Activated CD8-positive, alpha-beta memory T cell treated with anti-CD3 and anti-CD28 coated beads, Interleukin-2, amount 50 U/mL, for 1 hour (primary cell): Measurements from ENCODE around the gene POLR2C.

Experiments used
- DNase-seq: peaks from one replicate; pipeline ENCODE4 v3.0.0-alpha.2; 2020; ENCODE audit errors: extremely low read depth

Gene POLR2C

GRCh38 chr16:57447186-57447962, 15.1 kb upstream of the POLR2C start, which contains the start of the genes CIAPIN1 and COQ9:
Gene CIAPIN1, minus strand, starts transcription at chr16:57447385. Its CDS starts 6,457 bp downstream, at chr16:57440928.
Gene COQ9, plus strand, starts transcription at chr16:57447479. Its CDS starts 27 bp downstream, at chr16:57447506.
- DNase-seq: peak; percentile 80

- DNase-seq: no peak
Measured at GRCh38 chr16:57452021-57452420, 10.5 kb upstream of the POLR2C start.

- no peak for DNase-seq
Measured at GRCh38 chr16:57462978-57463362, 491 bp downstream of the POLR2C start.

- no peak for DNase-seq
Measured at GRCh38 chr16:57464523-57464922, 2.0 kb downstream of the POLR2C start.

GRCh38 chr16:57468346-57468745, 5.9 kb downstream of the POLR2C start:
- DNase-seq: no peak

- DNase-seq: no peak
Measured at GRCh38 chr16:57469046-57469445, 6.6 kb downstream of the POLR2C start.

GRCh38 chr16:57469917-57470470, 7.5 kb downstream of the POLR2C start:
- no peak for DNase-seq

- DNase-seq: no peak
Measured at GRCh38 chr16:57470711-57471110, 8.2 kb downstream of the POLR2C start.

- DNase-seq: no peak
Measured at GRCh38 chr16:57471209-57471608, 8.7 kb downstream of the POLR2C start.

- no peak for DNase-seq
Measured at GRCh38 chr16:57471852-57472664, 9.6 kb downstream of the POLR2C start.

GRCh38 chr16:57472665-57473060, 10.2 kb downstream of the POLR2C start:
- no peak for DNase-seq

GRCh38 chr16:57473176-57473840, 10.8 kb downstream of the POLR2C start:
- DNase-seq: no peak

- no peak for DNase-seq
Measured at GRCh38 chr16:57473906-57474305, 11.4 kb downstream of the POLR2C start.

- no peak for DNase-seq
Measured at GRCh38 chr16:57474671-57475661, 12.5 kb downstream of the POLR2C start.

GRCh38 chr16:57475711-57476339, 13.3 kb downstream of the POLR2C start:
- peak; percentile 36 for DNase-seq

GRCh38 chr16:57476546-57477410, 14.3 kb downstream of the POLR2C start:
- DNase-seq: no peak

GRCh38 chr16:57477531-57478202, 15.2 kb downstream of the POLR2C start:
- no peak for DNase-seq

- no peak for DNase-seq
Measured at GRCh38 chr16:57478396-57479204, 16.1 kb downstream of the POLR2C start.
